Measurements from ENCODE around the gene TMEM186.
A peak's percentile ranks its signal among the peaks of the same experiment; 100 is the strongest.
"Not testable (repeated sequence)": the region's sequence is repeated elsewhere in the genome, so short reads cannot be mapped to it uniquely, and the experiment has no call there.

TMEM186 gene

GRCh38 chr16:8760021-8760420, 37.4 kb downstream of the TMEM186 start:
- DNase-seq (ENCODE audit: low read depth): no peak
- H3K4me3 ChIP-seq (ENCODE audit: low read length): no peak overlapping the region
- no peak for TF ChIP-seq CTCF (conservative IDR thresholded peaks at IDR 0.05; ENCODE audit: low read depth, low read length)

- TF ChIP-seq CTCF (conservative IDR thresholded peaks at IDR 0.05; ENCODE audit: low read depth, low read length): no peak
- no peak for DNase-seq (ENCODE audit: low read depth)
- no peak overlapping the region for H3K4me3 ChIP-seq (ENCODE audit: low read length)
These were observed 39.4 kb downstream of the TMEM186 start for GRCh38 chr16:8758022-8758421.

GRCh38 chr16:8756755-8757154, 40.7 kb downstream of the TMEM186 start:
- DNase-seq (ENCODE audit: low read depth): no peak
- TF ChIP-seq CTCF (conservative IDR thresholded peaks at IDR 0.05; ENCODE audit: low read depth, low read length): no peak
- no peak overlapping the region for H3K4me3 ChIP-seq (ENCODE audit: low read length)

- TF ChIP-seq CTCF (conservative IDR thresholded peaks at IDR 0.05; ENCODE audit: low read depth, low read length): no peak
- no peak overlapping the region for H3K4me3 ChIP-seq (ENCODE audit: low read length)
- DNase-seq (ENCODE audit: low read depth): no peak
These were observed 43.9 kb downstream of the TMEM186 start for GRCh38 chr16:8753416-8754054.

GRCh38 chr16:8752706-8753105, 44.7 kb downstream of the TMEM186 start:
- TF ChIP-seq CTCF (conservative IDR thresholded peaks at IDR 0.05; ENCODE audit: low read depth, low read length): no peak
- DNase-seq (ENCODE audit: low read depth): no peak
- no peak overlapping the region for H3K4me3 ChIP-seq (ENCODE audit: low read length)

GRCh38 chr16:8751481-8752311, 45.7 kb downstream of the TMEM186 start:
- no peak for TF ChIP-seq CTCF (conservative IDR thresholded peaks at IDR 0.05; ENCODE audit: low read depth, low read length)
- no peak overlapping the region for H3K4me3 ChIP-seq (ENCODE audit: low read length)
- peak; percentile 20 for DNase-seq (ENCODE audit: low read depth)

GRCh38 chr16:8748944-8749343, 48.5 kb downstream of the TMEM186 start:
- H3K4me3 ChIP-seq (ENCODE audit: low read length); DNase-seq (ENCODE audit: low read depth): not testable (repeated sequence)

All from retinal pigment epithelial cell (primary cell).